Mucosa of stomach (tissue), 1 donor: Measurements from ENCODE around the gene PHF21A.

Source experiments
- H3K27me3 ChIP-seq: one replicate; pipeline ENCODE4 v1.7.0; 2013; ENCODE audit warnings: mild to moderate bottlenecking, low read length; ENCODE audit not compliant: control insufficient read depth, insufficient read depth
- H3K36me3 ChIP-seq: one replicate; pipeline ENCODE4 v1.7.0; 2013; ENCODE audit warnings: low read length; ENCODE audit not compliant: control insufficient read depth, insufficient read depth
- H3K4me1 ChIP-seq: one replicate; pipeline ENCODE4 v1.7.0; 2013; ENCODE audit warnings: mild to moderate bottlenecking, low read length; ENCODE audit not compliant: control insufficient read depth, insufficient read depth
- H3K4me3 ChIP-seq: one replicate; pipeline ENCODE4 v1.7.0; 2013; ENCODE audit warnings: low read length
- H3K9ac ChIP-seq: one replicate; pipeline ENCODE4 v1.7.0; 2013; ENCODE audit warnings: mild to moderate bottlenecking, low read length, moderate library complexity
- H3K9me3 ChIP-seq: one replicate; pipeline ENCODE4 v1.7.0; 2013; ENCODE audit warnings: mild to moderate bottlenecking, low read length, moderate library complexity; ENCODE audit not compliant: control insufficient read depth
- donor health status: Pancreatic carcinoma.

The PHF21A gene

GRCh38 chr11:45959851-45960250, 161.4 kb downstream of the PHF21A start:
- no peaks in the 10 kb centered on the region for H3K4me1 ChIP-seq
- H3K36me3 ChIP-seq = no peaks in the 10 kb centered on the region
- no peak overlapping the region for H3K4me3 ChIP-seq
- H3K9me3 ChIP-seq = no peaks in the 10 kb centered on the region
- no peak overlapping the region for H3K9ac ChIP-seq
- H3K27me3 ChIP-seq = no peaks in the 10 kb centered on the region

- H3K9ac ChIP-seq = no peak overlapping the region
- no peaks in the 10 kb centered on the region for H3K27me3 ChIP-seq
- H3K36me3 ChIP-seq = no peaks in the 10 kb centered on the region
- H3K9me3 ChIP-seq = no peaks in the 10 kb centered on the region
- H3K4me3 ChIP-seq = no peak overlapping the region
- H3K4me1 ChIP-seq = no peaks in the 10 kb centered on the region
Measured at GRCh38 chr11:45949992-45950407, 171.3 kb downstream of the PHF21A start.

- Histone ChIP-seq H3K4me1 (no peaks in the 10 kb centered on the region), H3K4me3 (no peak overlapping the region), H3K9ac (no peak overlapping the region), H3K27me3 (no peaks in the 10 kb centered on the region), H3K36me3 (no peaks in the 10 kb centered on the region), H3K9me3 (no peaks in the 10 kb centered on the region)
Measured at GRCh38 chr11:45948356-45948755, 172.9 kb downstream of the PHF21A start.

GRCh38 chr11:45947885-45948284, 173.4 kb downstream of the PHF21A start:
- H3K27me3 ChIP-seq = no peaks in the 10 kb centered on the region
- no peak overlapping the region for H3K4me3 ChIP-seq
- no peaks in the 10 kb centered on the region for H3K4me1 ChIP-seq
- H3K9ac ChIP-seq = no peak overlapping the region
- H3K36me3 ChIP-seq = no peaks in the 10 kb centered on the region
- no peaks in the 10 kb centered on the region for H3K9me3 ChIP-seq

- H3K9me3 ChIP-seq = no peaks in the 10 kb centered on the region
- no peaks in the 10 kb centered on the region for H3K27me3 ChIP-seq
- no peaks in the 10 kb centered on the region for H3K4me1 ChIP-seq
- no peak overlapping the region for H3K9ac ChIP-seq
- H3K4me3 ChIP-seq = no peak overlapping the region
- H3K36me3 ChIP-seq = no peaks in the 10 kb centered on the region
Measured at GRCh38 chr11:45945397-45945999, 175.8 kb downstream of the PHF21A start.

- Histone ChIP-seq H3K9me3 (no peaks in the 10 kb centered on the region), H3K27me3 (no peaks in the 10 kb centered on the region), H3K9ac (no peak overlapping the region), H3K36me3 (peaks cover 4% of the 10 kb centered on the region), H3K4me3 (no peak overlapping the region), H3K4me1 (no peaks in the 10 kb centered on the region)
Measured at GRCh38 chr11:45942381-45942780, 178.9 kb downstream of the PHF21A start.

GRCh38 chr11:45941285-45941684, 180.0 kb downstream of the PHF21A start:
- H3K36me3 ChIP-seq = peaks cover 4% of the 10 kb centered on the region

GRCh38 chr11:45939836-45940235, 181.4 kb downstream of the PHF21A start:
- Histone ChIP-seq H3K9me3 (no peaks in the 10 kb centered on the region), H3K4me1 (no peaks in the 10 kb centered on the region), H3K27me3 (no peaks in the 10 kb centered on the region), H3K9ac (no peak overlapping the region), H3K4me3 (no peak overlapping the region), H3K36me3 (peaks cover 10% of the 10 kb centered on the region)

More at GRCh38 chr11:45941285-45941684, 180.0 kb downstream of the PHF21A start:
- no peak overlapping the region for H3K9ac ChIP-seq
- H3K27me3 ChIP-seq = no peaks in the 10 kb centered on the region
- H3K9me3 ChIP-seq = no peaks in the 10 kb centered on the region
- no peaks in the 10 kb centered on the region for H3K4me1 ChIP-seq
- H3K4me3 ChIP-seq = no peak overlapping the region

GRCh38 chr11:45937916-45938315, 183.3 kb downstream of the PHF21A start:
- no peaks in the 10 kb centered on the region for H3K9me3 ChIP-seq

GRCh38 chr11:45936511-45937054, 184.7 kb downstream of the PHF21A start:
- no peak overlapping the region for H3K9ac ChIP-seq
- H3K9me3 ChIP-seq = no peaks in the 10 kb centered on the region
- no peak overlapping the region for H3K4me3 ChIP-seq
- H3K36me3 ChIP-seq = peaks cover 12% of the 10 kb centered on the region
- H3K4me1 ChIP-seq = no peaks in the 10 kb centered on the region
- H3K27me3 ChIP-seq = no peaks in the 10 kb centered on the region

More at GRCh38 chr11:45937916-45938315, 183.3 kb downstream of the PHF21A start:
- no peaks in the 10 kb centered on the region for H3K27me3 ChIP-seq
- H3K9ac ChIP-seq = no peak overlapping the region
- no peaks in the 10 kb centered on the region for H3K4me1 ChIP-seq
- H3K36me3 ChIP-seq = peaks cover 12% of the 10 kb centered on the region
- no peak overlapping the region for H3K4me3 ChIP-seq

- H3K36me3 ChIP-seq = peaks cover 12% of the 10 kb centered on the region
Measured at GRCh38 chr11:45935349-45936064, 185.7 kb downstream of the PHF21A start.

GRCh38 chr11:45934580-45935318, 186.5 kb downstream of the PHF21A start:
- Histone ChIP-seq H3K4me3 (no peak overlapping the region), H3K27me3 (no peaks in the 10 kb centered on the region), H3K36me3 (peaks cover 12% of the 10 kb centered on the region), H3K4me1 (peaks cover 9% of the 10 kb centered on the region), H3K9me3 (no peaks in the 10 kb centered on the region), H3K9ac (no peak overlapping the region)

More at GRCh38 chr11:45935349-45936064, 185.7 kb downstream of the PHF21A start:
- Histone ChIP-seq H3K4me3 (no peak overlapping the region), H3K9ac (no peak overlapping the region), H3K9me3 (no peaks in the 10 kb centered on the region), H3K4me1 (peaks cover 1% of the 10 kb centered on the region), H3K27me3 (no peaks in the 10 kb centered on the region)
